Parathyroid adenoma (tissue), 2 donors: ENCODE results near the gene ARRDC4.

Experiments
- H2AFZ ChIP-seq: fragments of 300-600 bp; sonication (generic); one replicate; pipeline ENCODE4 v1.7.0; 2017; ENCODE audit warnings: antibody characterized with exemption, mild to moderate bottlenecking
- H3K27ac ChIP-seq: fragments of 300-600 bp; sonication (generic); one replicate; pipeline ENCODE4 v1.7.0; 2017
- H3K27me3 ChIP-seq: fragments of 300-600 bp; sonication (generic); one replicate; pipeline ENCODE4 v1.7.0; 2017; ENCODE audit warnings: low read length; ENCODE audit not compliant: control insufficient read depth, insufficient read depth
- H3K36me3 ChIP-seq: fragments of 300-600 bp; sonication (generic); one replicate; pipeline ENCODE4 v1.7.0; 2017; ENCODE audit warnings: low read length; ENCODE audit not compliant: control insufficient read depth, insufficient read depth
- H3K4me1 ChIP-seq: fragments of 300-600 bp; sonication (generic); one replicate; pipeline ENCODE4 v1.7.0; 2017; ENCODE audit warnings: control low read depth
- H3K4me2 ChIP-seq: fragments of 300-600 bp; sonication (generic); one replicate; pipeline ENCODE4 v1.7.0; 2017; ENCODE audit warnings: low read length
- H3K4me3 ChIP-seq: fragments of 300-600 bp; sonication (generic); one replicate; pipeline ENCODE4 v1.7.0; 2017; ENCODE audit warnings: low read depth, low read length
- H3K79me2 ChIP-seq: fragments of 300-600 bp; sonication (generic); one replicate; pipeline ENCODE4 v1.7.0; 2017; ENCODE audit warnings: control low read depth
- H3K9ac ChIP-seq: fragments of 300-600 bp; sonication (generic); one replicate; pipeline ENCODE4 v1.7.0; 2017; ENCODE audit warnings: mild to moderate bottlenecking
- H3K9me3 ChIP-seq: fragments of 300-600 bp; sonication (generic); one replicate; pipeline ENCODE4 v1.7.0; 2017; ENCODE audit warnings: low read length; ENCODE audit not compliant: control insufficient read depth
- TF ChIP-seq, protein P1 (sequence below): fragments of 300-600 bp; sonication (generic); IDR thresholded peaks from one replicate; pipeline ENCODE4 v1.7.0; 2017; ENCODE audit warnings: antibody characterized with exemption, mild to moderate bottlenecking
- donor health status: primary hyperparathyroidism.

ARRDC4 gene

DNA sequence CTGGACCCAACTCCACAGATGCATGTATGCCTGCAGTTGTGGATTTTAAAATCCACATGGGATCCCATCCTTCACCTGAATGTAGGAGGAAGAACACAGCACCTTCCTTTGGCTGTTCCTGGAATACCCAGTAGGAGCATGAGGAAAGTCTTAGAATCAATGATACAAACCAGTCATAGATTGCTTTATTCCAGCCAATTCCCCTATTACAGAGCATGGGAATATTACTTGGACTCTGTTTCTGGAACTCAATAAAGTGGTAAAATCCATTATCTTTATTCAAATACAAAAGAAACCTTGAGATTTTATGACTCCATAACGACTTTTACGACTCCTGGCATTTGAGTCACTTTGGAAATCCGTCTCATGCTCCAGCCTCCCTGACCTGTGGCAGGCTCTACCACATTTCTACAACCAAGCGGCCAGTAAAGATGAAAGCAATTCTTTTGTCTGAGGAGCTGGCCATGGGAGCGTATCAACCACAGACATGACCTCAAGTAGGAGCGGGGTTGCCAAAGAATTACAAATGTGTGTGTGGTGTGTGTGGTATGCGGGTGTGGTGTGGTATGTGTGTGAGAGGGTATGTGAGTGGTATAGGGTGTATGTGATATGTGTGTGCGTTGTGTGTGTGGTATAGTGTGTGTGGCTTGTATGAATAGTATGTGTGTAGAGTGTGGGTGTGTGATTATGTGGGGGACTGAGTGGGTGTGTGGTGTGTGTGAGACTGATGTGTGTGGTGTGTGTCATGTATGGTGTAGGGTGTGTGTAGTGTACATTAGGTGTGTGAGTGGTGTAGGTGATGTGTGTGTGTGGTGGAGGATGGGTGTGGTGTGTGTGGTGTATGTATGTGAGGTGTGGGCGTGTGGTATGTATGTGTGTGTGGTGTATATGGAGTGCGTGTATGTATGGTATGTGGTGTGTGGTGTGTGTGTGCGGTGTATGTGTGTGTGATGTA, 40.0 kb downstream of the ARRDC4 start:
- no peaks in the 10 kb centered on the region for H3K9me3 ChIP-seq
- no peak overlapping the region for H3K27ac ChIP-seq
- TF ChIP-seq, protein P1, sequence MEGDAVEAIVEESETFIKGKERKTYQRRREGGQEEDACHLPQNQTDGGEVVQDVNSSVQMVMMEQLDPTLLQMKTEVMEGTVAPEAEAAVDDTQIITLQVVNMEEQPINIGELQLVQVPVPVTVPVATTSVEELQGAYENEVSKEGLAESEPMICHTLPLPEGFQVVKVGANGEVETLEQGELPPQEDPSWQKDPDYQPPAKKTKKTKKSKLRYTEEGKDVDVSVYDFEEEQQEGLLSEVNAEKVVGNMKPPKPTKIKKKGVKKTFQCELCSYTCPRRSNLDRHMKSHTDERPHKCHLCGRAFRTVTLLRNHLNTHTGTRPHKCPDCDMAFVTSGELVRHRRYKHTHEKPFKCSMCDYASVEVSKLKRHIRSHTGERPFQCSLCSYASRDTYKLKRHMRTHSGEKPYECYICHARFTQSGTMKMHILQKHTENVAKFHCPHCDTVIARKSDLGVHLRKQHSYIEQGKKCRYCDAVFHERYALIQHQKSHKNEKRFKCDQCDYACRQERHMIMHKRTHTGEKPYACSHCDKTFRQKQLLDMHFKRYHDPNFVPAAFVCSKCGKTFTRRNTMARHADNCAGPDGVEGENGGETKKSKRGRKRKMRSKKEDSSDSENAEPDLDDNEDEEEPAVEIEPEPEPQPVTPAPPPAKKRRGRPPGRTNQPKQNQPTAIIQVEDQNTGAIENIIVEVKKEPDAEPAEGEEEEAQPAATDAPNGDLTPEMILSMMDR: no peak
- H3K36me3 ChIP-seq: no peaks in the 10 kb centered on the region
- H3K9ac ChIP-seq: no peak overlapping the region
- H3K27me3 ChIP-seq: no peaks in the 10 kb centered on the region
- no peaks in the 10 kb centered on the region for H3K79me2 ChIP-seq
- H2AFZ ChIP-seq: no peak overlapping the region
- H3K4me1 ChIP-seq: no peaks in the 10 kb centered on the region
- H3K4me3 ChIP-seq: no peak overlapping the region
- no peak overlapping the region for H3K4me2 ChIP-seq

DNA sequence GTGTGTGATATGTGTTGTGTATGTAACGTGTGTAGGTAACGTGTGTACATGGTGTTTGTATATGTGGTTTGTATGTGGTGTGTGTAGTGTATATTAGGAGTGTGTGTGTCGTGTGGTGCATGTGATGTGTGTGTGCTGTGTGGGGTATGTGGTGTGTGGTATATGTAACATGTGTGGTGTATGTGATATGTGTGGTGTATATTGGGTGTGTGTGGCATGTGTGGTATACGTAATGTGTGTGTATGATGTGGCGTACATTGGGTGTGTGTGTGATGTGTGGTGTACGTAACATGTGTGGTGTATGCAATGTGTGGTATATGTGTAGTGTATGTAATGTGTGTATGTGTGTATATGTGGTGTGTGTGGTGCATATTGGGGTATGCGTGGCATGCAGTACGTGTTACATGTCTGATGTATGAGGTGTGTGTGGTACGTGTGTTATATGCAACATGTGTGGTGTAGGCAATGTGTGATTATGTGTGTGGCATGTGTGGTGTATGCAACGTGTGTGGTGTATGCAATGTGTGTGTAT, 41.2 kb downstream of the ARRDC4 start:
- TF ChIP-seq, protein P1: no peak
- Histone ChIP-seq H3K79me2 (no peaks in the 10 kb centered on the region), H3K9ac (no peak overlapping the region), H3K4me2 (no peak overlapping the region), H3K36me3 (no peaks in the 10 kb centered on the region), H3K9me3 (no peaks in the 10 kb centered on the region), H3K27me3 (no peaks in the 10 kb centered on the region), H3K4me1 (no peaks in the 10 kb centered on the region), H3K4me3 (no peak overlapping the region), H2AFZ (no peak overlapping the region), H3K27ac (no peak overlapping the region)

DNA sequence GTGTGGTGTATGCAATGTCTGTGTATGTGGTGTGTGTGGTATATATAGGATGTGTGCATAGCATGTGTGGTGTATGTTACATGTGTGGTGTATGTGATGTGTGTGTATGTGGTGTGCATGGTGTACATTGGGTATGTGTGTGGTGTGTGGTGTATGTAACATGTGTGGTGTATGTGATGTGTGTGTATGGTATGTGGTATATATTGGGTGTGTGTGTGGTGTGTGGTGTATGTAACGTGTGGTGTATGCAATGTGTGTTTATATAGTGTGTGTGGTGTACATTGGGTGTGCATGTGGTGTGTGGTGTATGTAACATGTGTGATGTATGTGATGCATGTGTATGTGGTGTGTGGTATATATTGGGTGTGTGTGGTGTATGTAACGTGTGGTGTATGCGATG, 41.9 kb downstream of the ARRDC4 start:
- TF ChIP-seq, protein P1: no peak
- H2AFZ ChIP-seq: no peak overlapping the region
- H3K4me3 ChIP-seq: no peak overlapping the region
- no peaks in the 10 kb centered on the region for H3K27me3 ChIP-seq
- H3K9ac ChIP-seq: no peak overlapping the region
- no peaks in the 10 kb centered on the region for H3K4me1 ChIP-seq
- no peaks in the 10 kb centered on the region for H3K9me3 ChIP-seq
- no peaks in the 10 kb centered on the region for H3K36me3 ChIP-seq
- no peaks in the 10 kb centered on the region for H3K79me2 ChIP-seq
- no peak overlapping the region for H3K27ac ChIP-seq
- H3K4me2 ChIP-seq: no peak overlapping the region

DNA sequence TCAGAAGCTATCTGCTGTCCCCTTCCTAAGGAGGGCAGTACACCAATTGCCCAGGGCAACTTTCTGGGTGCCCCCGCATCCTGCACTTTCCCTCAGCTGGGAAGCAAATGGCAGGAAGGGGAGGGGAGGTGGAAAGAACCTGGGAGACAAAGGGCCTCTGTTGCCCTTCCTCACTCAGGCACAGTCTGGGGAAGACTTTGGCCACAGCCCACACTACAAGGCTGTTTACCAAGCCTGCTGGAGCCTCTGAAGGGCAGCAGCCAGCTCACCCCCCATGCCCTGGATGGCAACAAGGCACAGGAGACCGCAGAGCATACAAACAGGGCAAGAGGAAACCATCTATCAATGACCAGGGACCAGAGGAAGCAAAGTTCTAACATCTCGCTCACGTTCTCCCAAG, 42.4 kb downstream of the ARRDC4 start:
- Histone ChIP-seq H3K27me3 (no peaks in the 10 kb centered on the region), H2AFZ (no peak overlapping the region), H3K4me1 (no peaks in the 10 kb centered on the region), H3K9ac (no peak overlapping the region), H3K79me2 (no peaks in the 10 kb centered on the region), H3K9me3 (no peaks in the 10 kb centered on the region), H3K36me3 (no peaks in the 10 kb centered on the region), H3K27ac (no peak overlapping the region), H3K4me3 (no peak overlapping the region), H3K4me2 (no peak overlapping the region)
- TF ChIP-seq, protein P1: no peak
